Neutrophil (primary cell): ENCODE results near the gene IDE.
"Not testable (repeated sequence)": the region's sequence is repeated elsewhere in the genome, so short reads cannot be mapped to it uniquely, and the experiment has no call there.

Source experiments
- H3K27ac ChIP-seq: fragments of 200-600 bp; sonication (generic); 2 replicates; pipeline ENCODE4 v1.5.1; 2016; ENCODE audit warnings: mild to moderate bottlenecking, moderate library complexity
- H3K27me3 ChIP-seq: fragments of 200-600 bp; sonication (generic); 2 replicates; pipeline ENCODE4 v1.6.0; 2016; ENCODE audit warnings: mild to moderate bottlenecking
- H3K36me3 ChIP-seq: fragments of 200-600 bp; sonication (generic); 2 replicates; pipeline ENCODE4 v1.5.1; 2017
- H3K4me1 ChIP-seq, 2 experiments: fragments of 200-600 bp in 1 of 2; sonication (generic) in 1 of 2; 1 replicate in 1 of 2; 2 replicates in 1 of 2; pipeline versions ENCODE4 v1.5.1 to v1.6.1; 2013 to 2016; ENCODE audit warnings: low read depth in 1 of 2, low read length in 1 of 2, mild to moderate bottlenecking in 1 of 2, moderate library complexity in 1 of 2; ENCODE audit not compliant: control insufficient read depth in 1 of 2, insufficient read depth in 1 of 2
- H3K4me3 ChIP-seq, 2 experiments: fragments of 200-600 bp in 1 of 2; sonication (generic) in 1 of 2; 1 replicate in 1 of 2; 2 replicates in 1 of 2; pipeline ENCODE4 v1.5.1; 2013 to 2016; ENCODE audit warnings: low read depth in 1 of 2, low read length in 1 of 2, mild to moderate bottlenecking in 1 of 2, moderate library complexity in 1 of 2
- H3K9me3 ChIP-seq: fragments of 200-600 bp; sonication (generic); 2 replicates; pipeline ENCODE4 v1.5.1; 2016
- CTCF ChIP-seq: fragments of 200-600 bp; sonication (generic); IDR thresholded peaks from 2 replicates; pipeline ENCODE4 v1.5.1; 2016; ENCODE audit warnings: antibody characterized with exemption

Gene IDE

DNA sequence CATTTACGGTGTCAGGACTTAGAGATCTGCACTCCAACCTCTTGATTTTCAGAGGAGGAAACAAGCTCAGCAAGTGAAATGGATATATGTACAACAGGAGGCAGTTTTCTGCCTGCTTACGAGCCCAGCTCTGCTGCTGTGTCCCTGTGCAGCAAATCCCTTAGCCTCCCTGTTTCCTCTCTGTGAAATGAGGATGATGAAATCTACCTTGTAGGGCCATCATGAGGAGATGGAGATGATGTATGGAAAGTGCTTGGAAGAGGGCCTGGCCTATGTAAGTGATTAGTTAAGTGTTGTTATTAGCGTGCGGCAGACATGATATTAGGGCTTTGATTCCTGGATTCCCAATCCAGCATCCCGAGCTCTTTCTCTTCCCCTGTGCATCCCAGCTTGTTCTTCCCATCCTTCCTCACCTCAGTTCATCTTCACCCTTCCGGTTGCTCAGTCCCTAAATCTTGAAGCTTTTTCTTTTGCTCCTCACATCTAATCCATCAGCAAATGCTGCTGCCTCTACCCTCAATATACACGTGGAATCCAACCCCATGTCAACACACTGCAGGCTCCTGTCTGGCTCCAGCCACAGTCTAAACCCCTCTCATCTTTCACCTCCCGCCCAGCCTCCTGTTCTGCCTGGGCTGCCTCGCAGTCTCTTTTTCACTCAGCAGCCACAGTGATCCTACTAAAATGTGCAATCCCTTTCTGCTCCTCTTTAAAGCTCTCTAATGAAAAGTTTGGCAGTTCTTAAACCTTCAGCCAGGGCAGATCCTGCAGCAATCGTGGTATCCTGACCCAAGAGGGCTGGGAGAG, 169.1 kb downstream of the IDE start:
- no peak for TF ChIP-seq CTCF
- no peaks in the 10 kb centered on the region for H3K9me3 ChIP-seq
- no peaks in the 10 kb centered on the region for H3K27me3 ChIP-seq
- no peaks in the 10 kb centered on the region for H3K36me3 ChIP-seq
- H3K4me1 ChIP-seq, result no peaks in the 10 kb centered on the region
- no peak overlapping the region for H3K4me3 ChIP-seq
- H3K27ac ChIP-seq, result no peak overlapping the region

GRCh38 chr10:92402234-92402633, 171.7 kb downstream of the IDE start:
- H3K36me3 ChIP-seq, H3K27ac ChIP-seq, H3K4me1 ChIP-seq, H3K9me3 ChIP-seq, H3K4me3 ChIP-seq, H3K27me3 ChIP-seq: not testable (repeated sequence)
